Endothelial cell of umbilical vein (primary cell): Measurements from ENCODE around the gene TRIM14. TPM values are rescaled to one million over a fixed set of nuclear protein-coding genes. Genes with fewer than 3 reads are reported as not detected.

Experiments used
- BruUV-seq: library from RNA; stranded (reverse); fragments of 400-500 nt; replicated peaks from 2 replicates; lab custom pipeline; 2021; lab: Mats Ljungman, UMichigan
- CTCF ChIA-PET: fragments of 300-600, 350-600 bp; sonication (Branson Sonifier 250); formaldehyde crosslinking; loops from one replicate; lab custom pipeline; 2021; ENCODE audit warnings: antibody characterized with exemption, inconsistent platforms; lab: Charles Lee
- POLR2A ChIA-PET: fragments of 300-600, 350-600 bp; sonication (Branson Sonifier 250); formaldehyde crosslinking; loops from one replicate; lab custom pipeline; 2021; ENCODE audit warnings: antibody characterized with exemption, inconsistent platforms; lab: Charles Lee
- DNase-seq: peaks from one replicate; pipeline ENCODE4 v3.0.0-alpha.2; 2011; ENCODE audit warnings: low read depth, low spot score
- FAIRE-seq: peaks from 2 replicates; lab custom pipeline; 2011; peaks lifted over from hg19 to GRCh38; lab: Jason Lieb, UNC
- H2AFZ ChIP-seq: 2 replicates; pipeline ENCODE4 v1.6.0; 2012; ENCODE audit warnings: low read depth, low read length, control low read depth, inconsistent platforms
- H3K27ac ChIP-seq: 2 replicates; pipeline ENCODE4 v1.5.1; 2011; ENCODE audit warnings: low read depth, mild to moderate bottlenecking, control low read depth, low read length, moderate library complexity; ENCODE audit not compliant: insufficient read depth
- H3K27me3 ChIP-seq, 2 experiments: 2 replicates each; pipeline versions ENCODE4 v1.6.0 to v1.6.1; 2011; ENCODE audit warnings: low read length in 2 of 2, mixed read lengths in 1 of 2; ENCODE audit not compliant: control insufficient read depth in 2 of 2, insufficient read depth in 2 of 2
- H3K36me3 ChIP-seq, 2 experiments: 2 replicates in 1 of 2; 3 replicates in 1 of 2; pipeline ENCODE4 v1.5.1; 2011; ENCODE audit warnings: low read length in 2 of 2, mild to moderate bottlenecking in 1 of 2, moderate library complexity in 1 of 2; ENCODE audit not compliant: control insufficient read depth in 2 of 2, insufficient read depth in 2 of 2; ENCODE audit errors: extremely low read depth in 1 of 2
- H3K4me1 ChIP-seq: 3 replicates; pipeline ENCODE4 v1.5.1; 2011; ENCODE audit warnings: mild to moderate bottlenecking, low read length; ENCODE audit not compliant: control insufficient read depth, insufficient read depth; ENCODE audit errors: extremely low read depth
- H3K4me2 ChIP-seq: 2 replicates; pipeline ENCODE4 v1.6.1; 2011; ENCODE audit warnings: low read length, control low read depth, mixed read lengths; ENCODE audit not compliant: insufficient read depth
- H3K4me3 ChIP-seq, 3 experiments: fragments of 200-600 bp in 1 of 3; sonication (generic), shearing (Covaris generic) in 1 of 3; replicated peaks in 1 of 3; 2 replicates each; pipeline ENCODE4 v1.5.1; 2011 to 2016; ENCODE audit warnings: control low read depth in 3 of 3, low read length in 3 of 3, mild to moderate bottlenecking in 2 of 3, inconsistent platforms in 1 of 3, low read depth in 1 of 3, moderate library complexity in 1 of 3; ENCODE audit not compliant: insufficient read depth in 1 of 3
- H3K79me2 ChIP-seq: 2 replicates; pipeline ENCODE4 v1.6.0; 2012; ENCODE audit warnings: low read length, inconsistent platforms; ENCODE audit not compliant: control insufficient read depth, insufficient read depth
- H3K9ac ChIP-seq: replicated peaks from 2 replicates; pipeline ENCODE3; 2011; ENCODE audit warnings: low read length, control low read depth; ENCODE audit not compliant: insufficient read depth; ENCODE audit errors: extremely low read depth
- H3K9me1 ChIP-seq: replicated peaks from 3 replicates; pipeline ENCODE4 v1.6.0; 2011; ENCODE audit warnings: mild to moderate bottlenecking, low read length; ENCODE audit not compliant: control insufficient read depth, insufficient read depth; ENCODE audit errors: extremely low read depth
- H3K9me3 ChIP-seq: replicated peaks from 2 replicates; pipeline ENCODE4 v1.5.1; 2012; ENCODE audit warnings: low read length, inconsistent platforms; ENCODE audit not compliant: control insufficient read depth, insufficient read depth
- H4K20me1 ChIP-seq: replicated peaks from 2 replicates; pipeline ENCODE3; 2011; ENCODE audit warnings: mild to moderate bottlenecking, low read length; ENCODE audit not compliant: control insufficient read depth, insufficient read depth; ENCODE audit errors: extremely low read depth
- EZH2 ChIP-seq: IDR thresholded peaks from 2 replicates; pipeline ENCODE4 v1.6.1; 2012; ENCODE audit warnings: borderline replicate concordance, low read depth, mild to moderate bottlenecking, moderate library complexity, low read length, inconsistent platforms; ENCODE audit not compliant: severe bottlenecking
- FOS ChIP-seq: IDR thresholded peaks from 2 replicates; pipeline ENCODE4 v1.6.1; 2011; ENCODE audit warnings: mild to moderate bottlenecking, low read length, moderate library complexity, borderline replicate concordance; ENCODE audit not compliant: insufficient read depth
- GATA2 ChIP-seq: IDR thresholded peaks from 2 replicates; pipeline ENCODE4 v1.7.0; 2011; ENCODE audit warnings: low read depth, mild to moderate bottlenecking, moderate library complexity, mixed read lengths, low read length; ENCODE audit not compliant: insufficient read length, insufficient read depth
- JUN ChIP-seq: IDR thresholded peaks from 2 replicates; pipeline ENCODE4 v1.6.1; 2011; ENCODE audit warnings: borderline replicate concordance, low read depth; ENCODE audit not compliant: insufficient read length, insufficient read depth
- MYC ChIP-seq: IDR thresholded peaks from one replicate; pipeline ENCODE4 v1.6.1; 2011; ENCODE audit warnings: mild to moderate bottlenecking, low read depth, low read length
- POLR2A ChIP-seq: IDR thresholded peaks from 2 replicates; pipeline ENCODE4 v1.6.1; 2012; ENCODE audit warnings: low read depth, mild to moderate bottlenecking, control low read depth, low read length
- POLR2AphosphoS5 ChIP-seq: IDR thresholded peaks from 2 replicates; pipeline ENCODE4 v1.6.1; 2012; ENCODE audit warnings: low read depth, mild to moderate bottlenecking, control low read depth, low read length, moderate library complexity; ENCODE audit not compliant: insufficient read depth
- dilution Hi-C: fragments of 300-500 bp; cut with MboI; formaldehyde crosslinking; loops from one replicate; pipeline ENCODE4 v1.15.0; 2019; ENCODE audit warnings: low sequenced_read_pairs; ENCODE audit not compliant: extremely low pct_ligation_motif_present
- intact Hi-C: fragments of 100-400 bp; cut with micrococcal nuclease; formaldehyde crosslinking; loops from one replicate; pipeline ENCODE4 v1.10.0; 2022
- polyA plus RNA-seq, 4 experiments: library from polyadenylated mRNA; depleted of rRNA in 3 of 4; stranded (reverse) in 3 of 4; unstranded in 1 of 4; fragments of >200 nt; gene quantifications; 2 replicates each; pipeline versions ENCODE4 v1.2.1 to v1.2.3, GENCODE V29; 2011 to 2012; ENCODE audit warnings: missing spikeins in 1 of 4
- total RNA-seq: library from RNA; stranded (reverse); gene quantifications from 2 replicates; pipeline ENCODE4 v1.2.3, GENCODE V29; 2021
- TF ChIP-seq, protein P1 (sequence below): IDR thresholded peaks from 2 replicates; pipeline ENCODE4 v1.6.1; 2011; ENCODE audit not compliant: insufficient read depth, insufficient read length
- TF ChIP-seq, protein P2 (sequence below), 2 donors: IDR thresholded peaks; 1 replicate in 1 of 2; 2 replicates in 1 of 2; pipeline ENCODE4 v1.5.1; 2011; ENCODE audit warnings: low read length in 2 of 2, mild to moderate bottlenecking in 2 of 2, moderate library complexity in 2 of 2, control low read depth in 1 of 2, inconsistent platforms in 1 of 2, low read depth in 1 of 2; ENCODE audit not compliant: insufficient read depth in 1 of 2; ENCODE audit errors: extremely low read depth in 1 of 2

Gene TRIM14
- total and polyA plus RNA-seq, 2 donors (not counting 3 experiments of a cell fraction or from before 2014, with no cell fraction given): 4.8 to 10.7 TPM

DNA sequence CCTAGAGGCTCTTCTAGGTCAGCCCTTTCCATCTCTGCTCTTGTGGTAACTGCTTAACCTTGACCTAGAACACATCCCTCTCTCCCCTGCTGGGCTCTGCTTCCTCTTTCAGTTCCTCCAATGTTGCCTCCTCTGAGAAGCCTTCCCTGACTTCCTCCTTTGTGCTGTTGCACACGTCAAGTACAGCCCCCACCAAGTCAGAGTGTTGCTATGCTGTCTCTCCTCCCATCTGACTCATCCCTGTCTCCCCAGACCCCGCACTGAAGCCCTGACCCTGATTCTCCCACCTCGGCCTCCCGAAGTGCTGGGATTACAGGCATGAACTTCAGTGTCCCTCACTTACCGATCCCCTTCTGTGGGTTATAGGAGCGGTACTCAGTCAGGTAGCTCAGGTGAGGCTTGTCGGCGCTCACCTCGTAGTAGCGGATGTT, 10.4 kb upstream of the TRIM14 start:
- no peak overlapping the region for H3K4me3 ChIP-seq
- intact Hi-C loops: no loop called here
- H3K9me1 ChIP-seq: no peaks in the 10 kb centered on the region
- no peak for TF ChIP-seq MYC
- TF ChIP-seq POLR2A: no peak
- no peak for TF ChIP-seq FOS
- TF ChIP-seq GATA2: no peak
- TF ChIP-seq POLR2AphosphoS5: no peak
- TF ChIP-seq JUN: no peak
- dilution Hi-C loops: no loop called here
- ChIA-PET CTCF (no interaction called here), POLR2A (no interaction called here)
- no peaks in the 10 kb centered on the region for H3K9me3 ChIP-seq
- H3K27ac ChIP-seq: no peak overlapping the region
- no peaks in the 10 kb centered on the region for H3K27me3 ChIP-seq
- no peaks in the 10 kb centered on the region for H3K4me1 ChIP-seq
- H3K36me3 ChIP-seq: no peaks in the 10 kb centered on the region
- no peak overlapping the region for H3K9ac ChIP-seq
- DNase-seq: no peak
- H4K20me1 ChIP-seq: no peaks in the 10 kb centered on the region
- FAIRE-seq: no peak
- H3K4me2 ChIP-seq: no peak overlapping the region
- H3K79me2 ChIP-seq: no peaks in the 10 kb centered on the region
- no peak overlapping the region for H2AFZ ChIP-seq
- BruUV-seq: no TSS peak

DNA sequence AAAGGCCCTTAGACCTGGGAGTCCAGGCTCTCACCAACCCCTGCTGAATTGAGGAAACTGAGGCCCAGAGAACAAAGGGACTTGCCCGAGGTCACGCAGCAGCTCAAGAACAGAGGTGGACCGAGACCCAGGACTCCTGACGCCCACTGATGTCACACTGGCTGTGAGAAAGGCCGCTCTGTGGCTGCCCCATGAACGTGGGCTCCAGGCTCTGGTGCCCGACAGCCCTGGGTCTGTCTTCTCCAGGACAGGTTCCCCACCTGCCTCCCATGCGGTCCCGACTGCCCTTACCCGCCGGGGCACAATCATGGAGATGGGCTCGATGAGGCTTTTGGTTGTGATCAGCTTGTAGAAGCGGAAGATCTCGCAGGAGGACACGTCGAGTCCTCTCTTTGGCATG, 9.3 kb upstream of the TRIM14 start:
- ChIA-PET POLR2A (no interaction called here), CTCF (interaction anchor here (1.0 to 1.5 kb wide), 2 partner anchors 21 to 77 kb away, joined by 3 read pairs; no protein-coding TSS in a partner anchor)
- Histone ChIP-seq H3K4me3 (no peak overlapping the region), H3K27me3 (no peaks in the 10 kb centered on the region), H4K20me1 (no peaks in the 10 kb centered on the region), H3K9ac (no peak overlapping the region), H3K9me1 (no peaks in the 10 kb centered on the region), H3K4me1 (no peaks in the 10 kb centered on the region), H3K79me2 (no peaks in the 10 kb centered on the region), H3K4me2 (no peak overlapping the region), H3K36me3 (no peaks in the 10 kb centered on the region), H3K9me3 (no peaks in the 10 kb centered on the region), H3K27ac (no peak overlapping the region), H2AFZ (no peak overlapping the region)
- no TSS peak for BruUV-seq
- no peak for FAIRE-seq
- TF ChIP-seq EZH2 (no peak), POLR2A (no peak), GATA2 (no peak), JUN (no peak), FOS (no peak), POLR2AphosphoS5 (no peak), MYC (no peak)
- TF ChIP-seq, protein P1, sequence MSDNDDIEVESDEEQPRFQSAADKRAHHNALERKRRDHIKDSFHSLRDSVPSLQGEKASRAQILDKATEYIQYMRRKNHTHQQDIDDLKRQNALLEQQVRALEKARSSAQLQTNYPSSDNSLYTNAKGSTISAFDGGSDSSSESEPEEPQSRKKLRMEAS: no peak
- TF ChIP-seq, protein P2, sequence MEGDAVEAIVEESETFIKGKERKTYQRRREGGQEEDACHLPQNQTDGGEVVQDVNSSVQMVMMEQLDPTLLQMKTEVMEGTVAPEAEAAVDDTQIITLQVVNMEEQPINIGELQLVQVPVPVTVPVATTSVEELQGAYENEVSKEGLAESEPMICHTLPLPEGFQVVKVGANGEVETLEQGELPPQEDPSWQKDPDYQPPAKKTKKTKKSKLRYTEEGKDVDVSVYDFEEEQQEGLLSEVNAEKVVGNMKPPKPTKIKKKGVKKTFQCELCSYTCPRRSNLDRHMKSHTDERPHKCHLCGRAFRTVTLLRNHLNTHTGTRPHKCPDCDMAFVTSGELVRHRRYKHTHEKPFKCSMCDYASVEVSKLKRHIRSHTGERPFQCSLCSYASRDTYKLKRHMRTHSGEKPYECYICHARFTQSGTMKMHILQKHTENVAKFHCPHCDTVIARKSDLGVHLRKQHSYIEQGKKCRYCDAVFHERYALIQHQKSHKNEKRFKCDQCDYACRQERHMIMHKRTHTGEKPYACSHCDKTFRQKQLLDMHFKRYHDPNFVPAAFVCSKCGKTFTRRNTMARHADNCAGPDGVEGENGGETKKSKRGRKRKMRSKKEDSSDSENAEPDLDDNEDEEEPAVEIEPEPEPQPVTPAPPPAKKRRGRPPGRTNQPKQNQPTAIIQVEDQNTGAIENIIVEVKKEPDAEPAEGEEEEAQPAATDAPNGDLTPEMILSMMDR (IDR thresholded peaks at IDR 0.05; ENCODE audit: extremely low read depth in 1 of 2, insufficient read depth in 1 of 2, low read depth in 1 of 2, low read length in 2 of 2): no peak
- dilution Hi-C loops (no loop called here), intact Hi-C loops (no loop called here)
- DNase-seq: no peak
